ENCODE measurements around the gene KCTD17.

DNA sequence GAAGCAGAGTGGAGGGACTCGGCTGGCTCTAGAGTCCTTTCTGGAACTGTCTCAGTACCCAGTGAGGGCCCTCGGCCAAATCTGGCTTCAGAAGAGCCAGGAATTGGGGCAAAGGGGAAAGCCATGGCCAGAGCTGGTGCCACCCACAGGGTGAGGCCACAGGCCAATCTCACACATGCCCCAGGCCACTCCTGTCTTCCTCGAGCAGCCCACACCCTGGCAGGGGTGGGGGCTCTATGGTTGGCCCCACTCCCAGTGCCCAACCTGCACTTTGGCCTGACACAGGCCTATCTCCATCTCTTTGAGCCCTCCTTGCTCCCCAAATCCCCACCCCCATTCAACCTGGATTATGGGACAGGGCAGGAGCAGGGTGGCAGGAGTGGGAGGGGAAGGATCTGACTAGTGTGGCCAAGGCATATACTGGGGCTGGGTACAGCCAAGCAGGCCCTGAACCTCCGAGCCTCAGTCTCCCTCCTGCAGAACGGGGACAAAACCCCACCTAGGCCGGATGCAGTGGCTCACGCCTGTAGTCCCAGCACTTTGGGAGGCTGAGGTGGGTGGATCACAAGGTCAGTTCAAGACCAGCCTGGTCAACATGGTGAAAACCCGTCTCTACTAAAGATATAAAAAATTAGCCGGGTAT, 39.2 kb upstream of the KCTD17 start:
- TF ChIP-seq, protein P1, sequence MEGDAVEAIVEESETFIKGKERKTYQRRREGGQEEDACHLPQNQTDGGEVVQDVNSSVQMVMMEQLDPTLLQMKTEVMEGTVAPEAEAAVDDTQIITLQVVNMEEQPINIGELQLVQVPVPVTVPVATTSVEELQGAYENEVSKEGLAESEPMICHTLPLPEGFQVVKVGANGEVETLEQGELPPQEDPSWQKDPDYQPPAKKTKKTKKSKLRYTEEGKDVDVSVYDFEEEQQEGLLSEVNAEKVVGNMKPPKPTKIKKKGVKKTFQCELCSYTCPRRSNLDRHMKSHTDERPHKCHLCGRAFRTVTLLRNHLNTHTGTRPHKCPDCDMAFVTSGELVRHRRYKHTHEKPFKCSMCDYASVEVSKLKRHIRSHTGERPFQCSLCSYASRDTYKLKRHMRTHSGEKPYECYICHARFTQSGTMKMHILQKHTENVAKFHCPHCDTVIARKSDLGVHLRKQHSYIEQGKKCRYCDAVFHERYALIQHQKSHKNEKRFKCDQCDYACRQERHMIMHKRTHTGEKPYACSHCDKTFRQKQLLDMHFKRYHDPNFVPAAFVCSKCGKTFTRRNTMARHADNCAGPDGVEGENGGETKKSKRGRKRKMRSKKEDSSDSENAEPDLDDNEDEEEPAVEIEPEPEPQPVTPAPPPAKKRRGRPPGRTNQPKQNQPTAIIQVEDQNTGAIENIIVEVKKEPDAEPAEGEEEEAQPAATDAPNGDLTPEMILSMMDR (conservative IDR thresholded peaks at IDR 0.05; ENCODE audit: low read length) = no peak
- TF ChIP-seq EZH2phosphoT487 (IDR thresholded peaks at IDR 0.05; ENCODE audit: borderline replicate concordance) = no peak

All from Loucy (cell line).